Measurements from ENCODE around the gene NPAS2.

The NPAS2 gene

GRCh38 chr2:100819370-100820272, at the start of gene NPAS2:
TSS of gene NPAS2 (plus strand) at chr2:100820139. CDS start at chr2:100904755, 84,616 bp downstream.
- TF ChIP-seq, protein P1, sequence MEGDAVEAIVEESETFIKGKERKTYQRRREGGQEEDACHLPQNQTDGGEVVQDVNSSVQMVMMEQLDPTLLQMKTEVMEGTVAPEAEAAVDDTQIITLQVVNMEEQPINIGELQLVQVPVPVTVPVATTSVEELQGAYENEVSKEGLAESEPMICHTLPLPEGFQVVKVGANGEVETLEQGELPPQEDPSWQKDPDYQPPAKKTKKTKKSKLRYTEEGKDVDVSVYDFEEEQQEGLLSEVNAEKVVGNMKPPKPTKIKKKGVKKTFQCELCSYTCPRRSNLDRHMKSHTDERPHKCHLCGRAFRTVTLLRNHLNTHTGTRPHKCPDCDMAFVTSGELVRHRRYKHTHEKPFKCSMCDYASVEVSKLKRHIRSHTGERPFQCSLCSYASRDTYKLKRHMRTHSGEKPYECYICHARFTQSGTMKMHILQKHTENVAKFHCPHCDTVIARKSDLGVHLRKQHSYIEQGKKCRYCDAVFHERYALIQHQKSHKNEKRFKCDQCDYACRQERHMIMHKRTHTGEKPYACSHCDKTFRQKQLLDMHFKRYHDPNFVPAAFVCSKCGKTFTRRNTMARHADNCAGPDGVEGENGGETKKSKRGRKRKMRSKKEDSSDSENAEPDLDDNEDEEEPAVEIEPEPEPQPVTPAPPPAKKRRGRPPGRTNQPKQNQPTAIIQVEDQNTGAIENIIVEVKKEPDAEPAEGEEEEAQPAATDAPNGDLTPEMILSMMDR (IDR thresholded peaks at IDR 0.05; ENCODE audit: poor library complexity, severe bottlenecking): no peak
- peak; percentile 40 for ATAC-seq (ENCODE audit: low read depth)
- Histone ChIP-seq H3K27ac (ENCODE audit: poor library complexity, severe bottlenecking) (peak within 1 kb of the TSS; percentile 68), H3K4me1 (ENCODE audit: insufficient read depth, poor library complexity, severe bottlenecking) (peaks cover 26% of the 10 kb centered on the region), H3K36me3 (ENCODE audit: low read depth) (0 out of 2 replicates have a peak, but pooled peaks cover 5% of the 10 kb centered on the region), H3K4me3 (ENCODE audit: severe bottlenecking) (peak within 1 kb of the TSS; percentile 93), H3K9me3 (ENCODE audit: severe bottlenecking) (no peaks in the 10 kb centered on the region), H3K27me3 (ENCODE audit: insufficient read depth, poor library complexity, severe bottlenecking) (no peaks in the 10 kb centered on the region)
- no peak for DNase-seq (ENCODE audit: low spot score)

GRCh38 chr2:100771125-100771524, 48.8 kb upstream of the NPAS2 start:
- Histone ChIP-seq H3K4me1 (ENCODE audit: insufficient read depth, poor library complexity, severe bottlenecking) (peaks cover 19% of the 10 kb centered on the region), H3K9me3 (ENCODE audit: severe bottlenecking) (no peaks in the 10 kb centered on the region), H3K27me3 (ENCODE audit: insufficient read depth, poor library complexity, severe bottlenecking) (no peaks in the 10 kb centered on the region), H3K4me3 (ENCODE audit: severe bottlenecking) (no peak overlapping the region), H3K27ac (ENCODE audit: poor library complexity, severe bottlenecking) (no peak overlapping the region), H3K36me3 (ENCODE audit: low read depth) (no peaks in the 10 kb centered on the region)
- ATAC-seq (ENCODE audit: low read depth) (no peak), DNase-seq (ENCODE audit: low spot score) (no peak)
- TF ChIP-seq, protein P1 (IDR thresholded peaks at IDR 0.05; ENCODE audit: poor library complexity, severe bottlenecking): no peak

DNA sequence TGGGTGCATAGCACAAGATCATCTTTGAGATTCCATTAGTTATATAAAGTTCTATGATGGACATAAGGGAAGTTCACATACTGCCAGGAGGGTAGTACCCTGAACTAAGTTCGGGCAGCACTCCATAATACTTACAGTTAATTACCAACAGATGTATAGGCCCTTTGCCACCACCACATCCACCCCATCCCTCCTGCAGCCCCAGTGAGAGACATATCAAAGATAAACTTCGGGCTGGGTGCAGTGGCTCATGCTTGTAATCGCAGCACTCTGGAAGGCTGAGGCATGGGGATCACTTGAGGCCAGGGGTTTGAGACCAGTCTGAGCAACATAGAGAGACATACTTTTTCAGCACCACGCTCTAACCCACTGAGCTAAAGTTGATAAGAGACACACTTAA, 46.4 kb upstream of the NPAS2 start:
- TF ChIP-seq, protein P1 (IDR thresholded peaks at IDR 0.05; ENCODE audit: poor library complexity, severe bottlenecking): no peak
- no peak overlapping the region for H3K4me3 ChIP-seq (ENCODE audit: severe bottlenecking)
- DNase-seq (ENCODE audit: low spot score) (no peak), ATAC-seq (ENCODE audit: low read depth) (no peak)
- no peaks in the 10 kb centered on the region for H3K36me3 ChIP-seq (ENCODE audit: low read depth)
- H3K9me3 ChIP-seq (ENCODE audit: severe bottlenecking): no peaks in the 10 kb centered on the region
- H3K27ac ChIP-seq (ENCODE audit: poor library complexity, severe bottlenecking): no peak overlapping the region
- H3K27me3 ChIP-seq (ENCODE audit: insufficient read depth, poor library complexity, severe bottlenecking): no peaks in the 10 kb centered on the region
- H3K4me1 ChIP-seq (ENCODE audit: insufficient read depth, poor library complexity, severe bottlenecking): peaks cover 4% of the 10 kb centered on the region

DNA sequence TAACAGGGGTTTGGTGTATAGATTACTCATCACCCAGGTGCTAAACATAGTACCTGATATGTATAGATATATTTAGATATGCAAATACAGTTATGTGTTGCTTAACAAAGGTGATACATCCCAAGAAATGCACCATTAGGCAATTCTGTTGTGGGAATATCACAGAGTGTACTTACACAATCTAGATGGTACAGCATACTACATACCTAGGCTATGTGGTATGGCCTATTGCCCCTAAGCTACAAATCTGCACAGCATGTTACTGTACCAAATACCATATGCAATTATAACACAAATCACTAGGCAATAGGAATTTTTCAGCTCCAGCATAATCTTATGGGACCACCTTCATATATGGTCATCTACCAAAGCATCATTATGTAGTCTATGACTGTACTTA, 43.5 kb upstream of the NPAS2 start:
- TF ChIP-seq, protein P1 (IDR thresholded peaks at IDR 0.05; ENCODE audit: poor library complexity, severe bottlenecking): no peak
- DNase-seq (ENCODE audit: low spot score): no peak
- Histone ChIP-seq H3K9me3 (ENCODE audit: severe bottlenecking) (no peaks in the 10 kb centered on the region), H3K27ac (ENCODE audit: poor library complexity, severe bottlenecking) (no peak overlapping the region), H3K27me3 (ENCODE audit: insufficient read depth, poor library complexity, severe bottlenecking) (no peaks in the 10 kb centered on the region), H3K4me3 (ENCODE audit: severe bottlenecking) (no peak overlapping the region), H3K4me1 (ENCODE audit: insufficient read depth, poor library complexity, severe bottlenecking) (peaks cover 17% of the 10 kb centered on the region), H3K36me3 (ENCODE audit: low read depth) (no peaks in the 10 kb centered on the region)
- peak; percentile 76 for ATAC-seq (ENCODE audit: low read depth)
